PFSK-1 (cell line): Measurements from ENCODE around the gene RPS6KC1.

Source experiments
- FOXP2 ChIP-seq: optimal IDR thresholded peaks from 2 replicates; pipeline ENCODE3; 2011; ENCODE audit warnings: borderline replicate concordance, control low read depth, inconsistent platforms; ENCODE audit not compliant: insufficient read depth; ENCODE audit errors: extremely low read length, extremely low read depth
- POLR2AphosphoS5 ChIP-seq: IDR thresholded peaks from 2 replicates; pipeline ENCODE4 v1.6.1; 2012; ENCODE audit warnings: low read depth, mild to moderate bottlenecking, control low read depth, low read length, moderate library complexity
- REST ChIP-seq, 2 experiments: IDR thresholded peaks; 2 replicates each; pipeline versions ENCODE4 v1.6.1 to v1.8.0; 2011 to 2012; ENCODE audit warnings: low read depth in 2 of 2, low read length in 2 of 2, control low read depth in 1 of 2, inconsistent platforms in 1 of 2, mild to moderate bottlenecking in 1 of 2, moderate library complexity in 1 of 2; ENCODE audit not compliant: insufficient read depth in 1 of 2
- SIN3A ChIP-seq: IDR thresholded peaks from 2 replicates; pipeline ENCODE4 v1.6.1; 2012; ENCODE audit warnings: mild to moderate bottlenecking, low read length, moderate library complexity, borderline replicate concordance; ENCODE audit not compliant: insufficient read depth
- TAF1 ChIP-seq: IDR thresholded peaks from 2 replicates; pipeline ENCODE4 v1.6.1; 2012; ENCODE audit warnings: low read length, control low read depth, borderline replicate concordance; ENCODE audit not compliant: insufficient read depth

GRCh38 chr1:213249395-213249794, 198.4 kb downstream of the RPS6KC1 start:
- TF ChIP-seq POLR2AphosphoS5 (no peak), TAF1 (no peak), FOXP2 (no peak), REST (IDR thresholded peaks at IDR 0.05; ENCODE audit: insufficient read depth in 1 of 2, low read depth in 2 of 2, low read length in 2 of 2) (no peak), SIN3A (no peak)
